CD4-positive, CD25-positive, alpha-beta regulatory T cell (primary cell): ENCODE results near the gene ACOX3. TPM values are rescaled to one million over a fixed set of nuclear protein-coding genes. Genes with fewer than 3 reads are reported as not detected.

Experiments
- ATAC-seq, 2 donors: fragments of 150-1000 bp; cut with Tn5 transposase; one replicate each; pipeline ENCODE4 v1.10.0; 2021; ENCODE audit warnings: low read depth in 2 of 2, moderate number of reproducible peaks in 2 of 2, moderate library complexity in 1 of 2
- DNase-seq, 3 donors: peaks; one replicate each; pipeline versions ENCODE4 v3.0.0 to v3.0.0-alpha.2; 2012 to 2022; ENCODE audit warnings: mixed read lengths in 1 of 3
- H3K27ac ChIP-seq: one replicate; pipeline ENCODE4 v1.7.0; 2013; ENCODE audit warnings: mild to moderate bottlenecking, low read length; ENCODE audit not compliant: insufficient read depth, poor library complexity, severe bottlenecking
- H3K27me3 ChIP-seq: one replicate; pipeline ENCODE4 v1.7.0; 2013; ENCODE audit warnings: low read length; ENCODE audit not compliant: control insufficient read depth, insufficient read depth
- H3K36me3 ChIP-seq: one replicate; pipeline ENCODE4 v1.7.0; 2013; ENCODE audit warnings: mild to moderate bottlenecking, low read length, moderate library complexity; ENCODE audit not compliant: control insufficient read depth, insufficient read depth
- H3K4me1 ChIP-seq: 2 replicates; pipeline ENCODE4 v1.7.0; 2013; ENCODE audit warnings: mild to moderate bottlenecking, low read length; ENCODE audit not compliant: insufficient read depth, control insufficient read depth, poor library complexity, severe bottlenecking
- H3K4me3 ChIP-seq: one replicate; pipeline ENCODE4 v1.7.0; 2013; ENCODE audit warnings: low read depth, mild to moderate bottlenecking, low read length, moderate library complexity
- H3K9me3 ChIP-seq, 2 experiments: 1 replicate in 1 of 2; 2 replicates in 1 of 2; pipeline ENCODE4 v1.7.0; 2013; ENCODE audit warnings: low read length in 2 of 2, mild to moderate bottlenecking in 1 of 2, moderate library complexity in 1 of 2; ENCODE audit not compliant: control insufficient read depth in 2 of 2
- H3K27ac Mint-ChIP-seq, 3 donors: one replicate each; pipeline ENCODE4 v1.8.0; 2020 to 2022; ENCODE audit warnings: mild to moderate bottlenecking in 3 of 3, mixed read lengths in 3 of 3, moderate library complexity in 2 of 3
- H3K27me3 Mint-ChIP-seq: one replicate; pipeline ENCODE4 v1.8.0; 2022; ENCODE audit warnings: mild to moderate bottlenecking, mixed read lengths
- H3K36me3 Mint-ChIP-seq: one replicate; pipeline ENCODE4 v1.8.0; 2020; ENCODE audit warnings: mixed read lengths
- H3K4me1 Mint-ChIP-seq, 4 donors: one replicate each; pipeline ENCODE4 v1.8.0; 2020 to 2022; ENCODE audit warnings: mixed read lengths in 4 of 4, mild to moderate bottlenecking in 1 of 4
- H3K4me3 Mint-ChIP-seq, 4 donors: one replicate each; pipeline ENCODE4 v1.8.0; 2020 to 2022; ENCODE audit warnings: mild to moderate bottlenecking in 4 of 4, mixed read lengths in 4 of 4, moderate library complexity in 3 of 4
- H3K9me3 Mint-ChIP-seq, 7 donors: one replicate each; pipeline ENCODE4 v1.8.0; 2020 to 2022; ENCODE audit warnings: mixed read lengths in 7 of 7, mild to moderate bottlenecking in 3 of 7, moderate library complexity in 2 of 7
- polyA plus RNA-seq, 4 donors: library from polyadenylated mRNA; unstranded; fragments of 300-500 nt; fragmentation: Illumina TruSeq; gene quantifications; one replicate each; pipeline ENCODE4 v1.2.3, GENCODE V29; 2021
- total RNA-seq: library from RNA; stranded (reverse); gene quantifications from one replicate; pipeline ENCODE4 v1.2.3, GENCODE V29; 2022

ACOX3 gene
- total and polyA plus RNA-seq, 5 donors from 2014 or later, result 13.0 to 22.0 (median 14.2) TPM

DNA sequence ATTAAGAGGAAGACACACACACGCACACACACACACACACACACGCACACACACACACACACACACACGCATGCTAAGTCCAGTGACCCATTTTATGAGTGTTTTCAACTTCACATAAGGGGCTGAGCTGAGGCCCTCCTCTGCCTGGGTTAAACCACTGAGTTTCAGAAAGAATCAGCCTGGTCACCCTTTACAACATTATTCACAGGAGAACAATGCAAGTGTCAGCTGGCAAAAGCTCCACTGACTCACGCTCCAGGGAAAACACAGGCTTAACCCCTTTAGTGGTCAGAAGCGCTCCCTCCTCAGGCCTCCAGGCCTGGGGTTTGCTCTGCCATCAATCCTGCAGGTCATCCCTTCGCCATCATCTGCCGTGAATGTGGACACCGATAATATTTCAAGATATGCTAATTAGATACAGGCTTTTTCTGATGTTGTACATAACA lies 46.9 kb downstream of the ACOX3 start:
- peaks cover 5% of the 10 kb centered on the region for H3K4me1 ChIP-seq
- H3K4me3 ChIP-seq, result no peak overlapping the region
- no peaks in the 10 kb centered on the region for H3K27me3 Mint-ChIP-seq
- peaks cover 28% of the 10 kb centered on the region for H3K36me3 Mint-ChIP-seq
- no peak overlapping the region for H3K27ac Mint-ChIP-seq
- H3K4me1 Mint-ChIP-seq, result peaks cover 0 to 21% (median 8%) of the 10 kb centered on the region in 4 donors
- no peaks in the 10 kb centered on the region for H3K27me3 ChIP-seq
- no peaks in the 10 kb centered on the region for H3K9me3 ChIP-seq
- no peaks in the 10 kb centered on the region for H3K9me3 Mint-ChIP-seq
- ATAC-seq (no peak), DNase-seq (no peak)
- H3K4me3 Mint-ChIP-seq, result peak overlapping the region in 1 of 4 donors; percentile 39
- peaks cover 18% of the 10 kb centered on the region for H3K36me3 ChIP-seq
- no peak overlapping the region for H3K27ac ChIP-seq

DNA sequence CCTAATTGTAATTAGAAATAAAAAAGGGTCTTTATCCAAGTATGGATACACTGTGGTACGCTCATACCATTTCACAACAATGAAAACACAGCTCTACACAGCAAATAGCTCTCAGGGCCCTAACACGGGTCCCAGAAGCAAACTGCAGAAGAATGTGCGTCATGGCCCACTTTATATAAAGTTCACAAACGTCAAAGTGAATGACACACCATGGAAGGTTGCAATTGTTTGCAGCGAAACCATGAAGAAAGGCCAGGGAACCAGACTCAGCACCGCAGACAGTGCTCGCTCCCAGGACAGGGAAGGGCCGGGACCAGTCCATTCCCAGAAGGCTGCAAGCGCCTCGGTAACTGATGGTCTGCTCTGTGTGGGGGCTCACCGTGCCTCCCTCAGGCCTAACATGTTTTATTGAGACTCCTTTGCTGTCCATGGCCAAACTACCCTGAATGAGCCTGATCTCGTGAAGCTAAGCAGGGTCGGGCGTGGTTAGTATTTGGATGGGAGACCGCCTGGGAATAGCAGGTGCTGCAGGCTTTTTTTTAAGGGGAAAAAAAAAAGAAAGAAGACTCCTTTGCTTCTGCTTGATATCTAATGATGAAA lies 47.8 kb downstream of the ACOX3 start:
- Mint-ChIP-seq H3K4me3 (peak overlapping the region in 1 of 4 donors; percentile 32), H3K27ac (peak overlapping the region in 2 of 3 donors; percentile 67 to 84), H3K9me3 (no peaks in the 10 kb centered on the region), H3K27me3 (no peaks in the 10 kb centered on the region), H3K4me1 (peaks cover 0 to 21% (median 7%) of the 10 kb centered on the region in 4 donors), H3K36me3 (peaks cover 22% of the 10 kb centered on the region)
- no peaks in the 10 kb centered on the region for H3K9me3 ChIP-seq
- peaks cover 18% of the 10 kb centered on the region for H3K36me3 ChIP-seq
- ATAC-seq (no peak), DNase-seq (no peak)
- no peak overlapping the region for H3K4me3 ChIP-seq
- H3K27ac ChIP-seq, result no peak overlapping the region
- H3K27me3 ChIP-seq, result no peaks in the 10 kb centered on the region
- H3K4me1 ChIP-seq, result peaks cover 5% of the 10 kb centered on the region

DNA sequence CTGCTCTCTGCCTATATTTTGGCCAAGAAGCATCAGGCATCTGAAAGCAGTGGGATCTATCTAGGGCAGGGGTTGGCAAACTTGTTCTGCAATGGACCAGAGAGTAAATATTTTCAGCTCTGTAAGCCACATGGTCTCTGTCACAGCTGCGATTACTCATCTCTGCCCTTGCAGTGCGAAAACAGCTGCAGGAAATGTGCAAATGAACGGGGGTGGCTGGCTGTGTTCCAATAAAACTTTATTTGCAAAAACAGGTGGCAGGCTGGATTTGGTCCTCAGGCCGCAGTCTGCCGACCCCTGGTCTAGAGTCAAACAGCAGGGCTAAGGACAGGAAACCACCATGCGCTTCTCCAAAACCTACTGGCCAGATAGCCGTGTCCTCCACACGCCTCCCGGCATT lies 48.6 kb downstream of the ACOX3 start:
- H3K4me1 ChIP-seq, result peaks cover 5% of the 10 kb centered on the region
- H3K36me3 ChIP-seq, result peaks cover 21% of the 10 kb centered on the region
- no peaks in the 10 kb centered on the region for H3K9me3 ChIP-seq
- no peaks in the 10 kb centered on the region for H3K27me3 ChIP-seq
- ATAC-seq, result peak; percentile 68 to 80
- Mint-ChIP-seq H3K27ac (peak overlapping the region; percentile 47 to 90 (median 67)), H3K27me3 (no peaks in the 10 kb centered on the region), H3K9me3 (no peaks in the 10 kb centered on the region), H3K36me3 (peaks cover 26% of the 10 kb centered on the region), H3K4me1 (peaks cover 0 to 21% (median 7%) of the 10 kb centered on the region in 4 donors), H3K4me3 (peak overlapping the region in 1 of 4 donors; percentile 32)
- H3K27ac ChIP-seq, result peak overlapping the region; percentile 39
- no peak overlapping the region for H3K4me3 ChIP-seq
- DNase-seq, result peak in 2 of 3 donors; percentile 41 to 87

DNA sequence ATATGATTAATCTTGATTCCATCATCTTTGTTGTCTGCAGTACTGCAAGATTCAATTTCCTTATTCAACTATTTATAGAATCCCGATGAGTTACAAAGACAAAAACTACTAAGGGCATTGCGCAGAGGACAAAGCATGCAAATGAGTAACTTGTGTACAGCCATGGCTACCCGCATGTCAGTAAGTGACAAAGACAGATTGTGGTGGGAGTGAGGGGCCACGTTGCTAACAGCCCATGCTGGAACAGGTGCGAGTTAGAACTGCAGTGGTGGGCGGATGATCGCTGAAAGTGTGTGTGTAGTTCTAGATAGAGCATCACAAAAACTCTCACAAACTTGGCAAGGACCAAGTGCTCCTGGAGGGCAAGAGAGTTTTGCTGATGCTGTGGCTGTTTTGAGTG lies 49.5 kb downstream of the ACOX3 start:
- Mint-ChIP-seq H3K36me3 (peaks cover 20% of the 10 kb centered on the region), H3K27ac (peak overlapping the region in 2 of 3 donors; percentile 67 to 90), H3K4me1 (peaks cover 0 to 21% (median 7%) of the 10 kb centered on the region in 4 donors), H3K27me3 (no peaks in the 10 kb centered on the region), H3K4me3 (no peak overlapping the region), H3K9me3 (no peaks in the 10 kb centered on the region)
- H3K4me1 ChIP-seq, result peaks cover 5% of the 10 kb centered on the region
- no peak overlapping the region for H3K27ac ChIP-seq
- H3K9me3 ChIP-seq, result no peaks in the 10 kb centered on the region
- no peaks in the 10 kb centered on the region for H3K27me3 ChIP-seq
- ATAC-seq (no peak), DNase-seq (no peak)
- no peak overlapping the region for H3K4me3 ChIP-seq
- H3K36me3 ChIP-seq, result peaks cover 23% of the 10 kb centered on the region

DNA sequence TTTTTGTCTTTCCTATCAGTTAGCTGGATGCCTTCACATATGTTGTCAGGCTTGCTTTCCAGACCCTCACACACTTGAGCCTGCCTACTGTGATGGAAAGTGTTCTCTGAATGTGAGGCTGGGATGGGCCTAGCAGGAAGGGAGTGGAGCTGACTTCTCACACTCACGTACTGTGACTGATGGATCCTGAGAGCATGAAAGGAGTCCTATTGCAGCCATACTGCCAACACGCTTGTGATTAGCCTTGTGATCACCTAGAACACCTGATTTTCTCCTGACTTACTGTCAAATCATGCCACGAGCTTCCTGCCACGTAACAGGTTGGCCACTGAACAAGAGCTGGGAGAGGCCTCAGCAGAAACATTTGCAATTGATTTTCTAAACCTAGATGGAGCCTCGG lies 49.9 kb downstream of the ACOX3 start:
- peak overlapping the region; percentile 17 for H3K27ac ChIP-seq
- Mint-ChIP-seq H3K4me3 (no peak overlapping the region), H3K36me3 (peaks cover 22% of the 10 kb centered on the region), H3K9me3 (no peaks in the 10 kb centered on the region), H3K4me1 (peaks cover 0 to 21% (median 7%) of the 10 kb centered on the region in 4 donors), H3K27me3 (no peaks in the 10 kb centered on the region), H3K27ac (peak overlapping the region; percentile 17 to 67 (median 61))
- H3K27me3 ChIP-seq, result no peaks in the 10 kb centered on the region
- H3K36me3 ChIP-seq, result peaks cover 26% of the 10 kb centered on the region
- no peak for DNase-seq
- H3K4me3 ChIP-seq, result no peak overlapping the region
- no peaks in the 10 kb centered on the region for H3K9me3 ChIP-seq
- ATAC-seq, result no peak
- H3K4me1 ChIP-seq, result peaks cover 5% of the 10 kb centered on the region

DNA sequence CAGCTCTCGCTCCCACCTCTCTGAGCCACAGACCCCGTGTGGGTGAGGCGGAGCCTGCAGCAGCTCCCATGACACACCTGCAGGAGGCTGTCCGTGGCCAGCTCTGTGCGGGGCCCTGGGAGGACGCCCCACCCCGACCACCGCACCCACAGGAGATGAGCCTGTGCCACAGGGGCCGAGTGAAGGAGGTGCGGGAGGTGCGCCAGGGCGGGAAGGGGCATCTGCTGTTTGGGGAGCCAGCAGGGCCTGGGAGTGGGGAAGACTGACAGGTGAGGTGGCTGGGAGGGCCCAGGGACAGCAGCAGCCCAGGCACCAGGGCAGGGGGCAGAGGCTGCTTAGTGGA lies 52.0 kb downstream of the ACOX3 start:
- H3K4me3 Mint-ChIP-seq, result no peak overlapping the region
- no peak overlapping the region for H3K4me3 ChIP-seq
- peaks cover 0 to 16% (median 7%) of the 10 kb centered on the region in 4 donors for H3K4me1 Mint-ChIP-seq
- H3K36me3 Mint-ChIP-seq, result peaks cover 22% of the 10 kb centered on the region
- no peaks in the 10 kb centered on the region for H3K9me3 ChIP-seq
- no peak overlapping the region for H3K27ac ChIP-seq
- H3K9me3 Mint-ChIP-seq, result no peaks in the 10 kb centered on the region
- peaks cover 5% of the 10 kb centered on the region for H3K4me1 ChIP-seq
- DNase-seq (no peak), ATAC-seq (no peak)
- H3K27me3 ChIP-seq, result no peaks in the 10 kb centered on the region
- H3K27me3 Mint-ChIP-seq, result no peaks in the 10 kb centered on the region
- no peak overlapping the region for H3K27ac Mint-ChIP-seq
- peaks cover 22% of the 10 kb centered on the region for H3K36me3 ChIP-seq

DNA sequence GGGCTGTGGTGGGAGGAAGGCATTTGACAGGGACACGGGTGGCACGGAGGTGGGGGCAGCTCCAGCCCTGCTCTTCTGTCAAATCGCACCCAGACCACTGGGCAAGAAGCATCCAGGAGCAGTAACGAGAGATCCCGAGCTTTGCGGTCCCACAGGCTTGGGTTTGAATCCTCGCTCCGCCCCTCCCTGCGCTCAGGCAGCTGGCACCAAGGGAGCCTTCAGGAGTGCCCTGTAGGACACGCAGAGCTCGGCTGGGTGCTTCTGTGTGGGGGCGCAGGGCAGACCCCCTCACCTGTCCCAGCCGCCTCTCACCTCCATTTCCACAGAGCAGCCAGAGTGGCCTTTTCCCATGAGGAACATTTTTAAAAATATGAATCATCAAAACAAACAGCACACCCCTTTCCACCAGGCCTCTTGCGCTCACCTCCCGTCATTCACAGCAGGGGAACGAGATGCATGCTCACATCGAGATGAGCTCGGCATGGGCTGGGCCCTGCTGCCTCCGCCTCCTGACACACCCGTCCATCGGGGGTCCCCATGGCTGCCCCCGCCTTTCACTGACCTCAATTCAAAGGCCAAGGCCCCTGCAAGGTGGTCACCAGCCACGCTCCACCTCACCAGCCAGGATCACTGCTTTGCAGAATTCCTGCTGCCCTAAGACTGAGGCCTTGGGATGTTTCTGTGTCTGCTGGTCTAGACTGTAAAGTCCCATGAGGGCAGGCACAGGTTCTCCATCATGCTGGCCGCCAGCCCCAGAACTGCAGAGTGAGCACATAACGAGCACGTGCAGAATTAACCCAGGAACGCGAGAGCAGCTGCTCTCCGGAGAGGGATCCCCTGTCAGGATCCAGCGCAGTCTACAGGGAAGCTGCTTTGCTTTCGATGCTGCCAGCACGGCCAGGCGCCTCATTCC lies 52.7 kb downstream of the ACOX3 start:
- H3K27ac ChIP-seq, result no peak overlapping the region
- Mint-ChIP-seq H3K27ac (peak overlapping the region in 1 of 3 donors; percentile 62), H3K4me3 (no peak overlapping the region), H3K4me1 (peaks cover 0 to 16% (median 7%) of the 10 kb centered on the region in 4 donors), H3K9me3 (no peaks in the 10 kb centered on the region), H3K36me3 (peaks cover 22% of the 10 kb centered on the region), H3K27me3 (no peaks in the 10 kb centered on the region)
- no peaks in the 10 kb centered on the region for H3K27me3 ChIP-seq
- ATAC-seq (no peak), DNase-seq (no peak)
- no peaks in the 10 kb centered on the region for H3K9me3 ChIP-seq
- H3K4me1 ChIP-seq, result peaks cover 5% of the 10 kb centered on the region
- H3K4me3 ChIP-seq, result no peak overlapping the region
- H3K36me3 ChIP-seq, result peaks cover 22% of the 10 kb centered on the region
